ENCODE measurements around the gene GDPD5. TPM values are rescaled to one million over a fixed set of nuclear protein-coding genes. Genes with fewer than 3 reads are reported as not detected.

The GDPD5 gene
- total RNA-seq: 0.93 and 3.5 TPM in 2 replicates

GRCh38 chr11:75525433-75526191 is at the start of gene GDPD5:
TSS of gene GDPD5 (minus strand) at chr11:75525941. CDS start at chr11:75477735, 48,206 bp downstream.

GRCh38 chr11:75562048-75562835 is 36.5 kb upstream of the GDPD5 start, which contains the start of gene SERPINH1:
TSS of gene SERPINH1 (plus strand) at chr11:75562253. CDS start at chr11:75566350, 4,097 bp downstream.

GRCh38 chr11:75432911-75433321 is 92.8 kb downstream of the GDPD5 start, which contains the start of gene KLHL35:
TSS of gene KLHL35 (minus strand) at chr11:75433203. CDS start at chr11:75430629, 2,574 bp downstream.

GRCh38 chr11:75399344-75400145 is 126.2 kb downstream of the GDPD5 start, which contains the start of gene RPS3:
TSS of gene RPS3 (plus strand) at chr11:75399518. CDS start at chr11:75399548, 30 bp downstream.

Other genes with a start within 250 kb of the GDPD5 start
- 0.28 and 0.42 TPM in 2 replicates for gene ARRB1, start 174.3 kb downstream of the GDPD5 start, total RNA-seq
- gene RPS3, start 126.4 kb downstream of the GDPD5 start, total RNA-seq: 3,021 and 4,095 TPM in 2 replicates
- 0.14 and 0.35 TPM in 2 replicates for gene KLHL35, start 92.7 kb downstream of the GDPD5 start, total RNA-seq
- gene SERPINH1, start 36.3 kb upstream of the GDPD5 start, total RNA-seq: 340 and 400 TPM in 2 replicates
- gene MAP6, start 143.1 kb upstream of the GDPD5 start, total RNA-seq: 0.37 and 0.49 TPM in 2 replicates
- not detected in 2 replicates for gene MOGAT2, start 191.9 kb upstream of the GDPD5 start, total RNA-seq
- gene DGAT2, start 242.8 kb upstream of the GDPD5 start, total RNA-seq: 14.7 and 19.0 TPM in 2 replicates

All from airway epithelial cell (primary cell).